Left ventricle myocardium inferior (tissue), 1 donor: ENCODE results near the gene RUFY1. TPM values are rescaled to one million over a fixed set of nuclear protein-coding genes. Genes with fewer than 3 reads are reported as not detected.

Source experiments
- DNase-seq: peaks from one replicate; pipeline ENCODE4 v3.0.0-alpha.2; 2020
- H3K27ac ChIP-seq: fragments of 200-600 bp; replicated peaks from 2 replicates; pipeline ENCODE4 v1.8.0; 2021
- H3K27me3 ChIP-seq: fragments of 200-600 bp; 2 replicates; pipeline ENCODE4 v1.8.0; 2021; ENCODE audit warnings: low read depth
- H3K36me3 ChIP-seq: fragments of 200-600 bp; 2 replicates; pipeline ENCODE4 v1.8.0; 2021
- H3K4me1 ChIP-seq: fragments of 200-600 bp; 2 replicates; pipeline ENCODE4 v1.8.0; 2021
- H3K4me3 ChIP-seq: fragments of 200-600 bp; 2 replicates; pipeline ENCODE4 v1.8.0; 2021; ENCODE audit warnings: mild to moderate bottlenecking, moderate library complexity
- H3K9me3 ChIP-seq: fragments of 200-600 bp; replicated peaks from 2 replicates; pipeline ENCODE4 v1.8.0; 2021
- intact Hi-C: fragments of 100-400 bp; cut with micrococcal nuclease; formaldehyde crosslinking; loops from one replicate; pipeline ENCODE4 v1.11.0; 2022
- total RNA-seq: library from RNA; stranded (reverse); fragmentation: NEBNext Ultra II Directional; extraction: Animal tissue kit (Norgen Biotek cat#: 25700); gene quantifications from one replicate; pipeline ENCODE4 v1.2.1, GENCODE V29; 2021
- TF ChIP-seq, protein P1 (sequence below): fragments of 200-600 bp; IDR thresholded peaks from 2 replicates; pipeline ENCODE4 v1.8.0; 2021; ENCODE audit warnings: antibody characterized with exemption, mild to moderate bottlenecking, borderline replicate concordance
- donor health status: DM: no; HTN: yes; CAD: no; lungs with severe emphysema.

Gene RUFY1
- total RNA-seq, 1 donor from 2014 or later, result 21.5 TPM

- TF ChIP-seq, protein P1, sequence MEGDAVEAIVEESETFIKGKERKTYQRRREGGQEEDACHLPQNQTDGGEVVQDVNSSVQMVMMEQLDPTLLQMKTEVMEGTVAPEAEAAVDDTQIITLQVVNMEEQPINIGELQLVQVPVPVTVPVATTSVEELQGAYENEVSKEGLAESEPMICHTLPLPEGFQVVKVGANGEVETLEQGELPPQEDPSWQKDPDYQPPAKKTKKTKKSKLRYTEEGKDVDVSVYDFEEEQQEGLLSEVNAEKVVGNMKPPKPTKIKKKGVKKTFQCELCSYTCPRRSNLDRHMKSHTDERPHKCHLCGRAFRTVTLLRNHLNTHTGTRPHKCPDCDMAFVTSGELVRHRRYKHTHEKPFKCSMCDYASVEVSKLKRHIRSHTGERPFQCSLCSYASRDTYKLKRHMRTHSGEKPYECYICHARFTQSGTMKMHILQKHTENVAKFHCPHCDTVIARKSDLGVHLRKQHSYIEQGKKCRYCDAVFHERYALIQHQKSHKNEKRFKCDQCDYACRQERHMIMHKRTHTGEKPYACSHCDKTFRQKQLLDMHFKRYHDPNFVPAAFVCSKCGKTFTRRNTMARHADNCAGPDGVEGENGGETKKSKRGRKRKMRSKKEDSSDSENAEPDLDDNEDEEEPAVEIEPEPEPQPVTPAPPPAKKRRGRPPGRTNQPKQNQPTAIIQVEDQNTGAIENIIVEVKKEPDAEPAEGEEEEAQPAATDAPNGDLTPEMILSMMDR, result no peak
Measured at GRCh38 chr5:179572386-179572785, 22.0 kb downstream of the RUFY1 start.

DNA sequence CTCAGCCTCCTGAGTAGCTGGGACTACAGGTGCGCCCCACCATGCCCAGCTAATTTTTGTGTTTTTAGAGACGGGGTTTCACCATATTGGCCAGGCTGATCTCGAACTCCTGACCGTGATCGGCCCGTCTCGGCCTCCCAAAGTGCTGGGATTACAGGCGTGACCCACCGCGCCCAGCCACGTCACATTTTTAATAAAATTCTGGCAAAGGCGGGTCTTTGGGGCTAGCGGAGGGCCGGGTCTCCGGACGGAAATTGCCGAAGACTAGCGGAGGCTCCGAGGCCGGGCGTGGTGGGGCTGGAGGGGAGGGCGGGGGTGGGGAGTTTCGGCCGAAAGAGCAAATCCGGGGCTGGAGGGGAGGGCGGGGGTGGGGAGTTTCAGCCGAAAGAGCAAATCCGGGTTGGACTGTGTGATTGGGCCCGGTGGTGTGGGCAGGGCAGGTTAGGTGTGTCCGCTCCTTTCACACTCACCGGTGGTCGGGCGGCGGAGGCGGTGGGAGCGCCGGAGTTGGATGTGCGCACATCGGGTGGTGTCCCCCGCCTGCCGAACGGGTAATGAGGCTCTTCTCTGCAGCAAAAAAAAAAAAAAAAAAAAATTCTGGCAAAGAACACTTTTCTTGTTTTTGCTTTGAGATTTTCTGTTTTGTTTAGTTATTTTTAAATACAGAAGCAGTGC is 27.1 kb downstream of the RUFY1 start:
- Histone ChIP-seq H3K27ac (no peak overlapping the region), H3K36me3 (peaks cover 76% of the 10 kb centered on the region), H3K4me3 (no peak overlapping the region), H3K27me3 (no peaks in the 10 kb centered on the region), H3K9me3 (no peaks in the 10 kb centered on the region), H3K4me1 (no peaks in the 10 kb centered on the region)
- intact Hi-C loops, result no loop called here
- TF ChIP-seq, protein P1, result no peak
- DNase-seq, result no peak

More at GRCh38 chr5:179572386-179572785, 22.0 kb downstream of the RUFY1 start:
- Histone ChIP-seq H3K4me3 (no peak overlapping the region), H3K27ac (no peak overlapping the region), H3K36me3 (peaks cover 89% of the 10 kb centered on the region), H3K9me3 (no peaks in the 10 kb centered on the region), H3K4me1 (peaks cover 10% of the 10 kb centered on the region), H3K27me3 (no peaks in the 10 kb centered on the region)
- no peak for DNase-seq
- intact Hi-C loops, result no loop called here

DNA sequence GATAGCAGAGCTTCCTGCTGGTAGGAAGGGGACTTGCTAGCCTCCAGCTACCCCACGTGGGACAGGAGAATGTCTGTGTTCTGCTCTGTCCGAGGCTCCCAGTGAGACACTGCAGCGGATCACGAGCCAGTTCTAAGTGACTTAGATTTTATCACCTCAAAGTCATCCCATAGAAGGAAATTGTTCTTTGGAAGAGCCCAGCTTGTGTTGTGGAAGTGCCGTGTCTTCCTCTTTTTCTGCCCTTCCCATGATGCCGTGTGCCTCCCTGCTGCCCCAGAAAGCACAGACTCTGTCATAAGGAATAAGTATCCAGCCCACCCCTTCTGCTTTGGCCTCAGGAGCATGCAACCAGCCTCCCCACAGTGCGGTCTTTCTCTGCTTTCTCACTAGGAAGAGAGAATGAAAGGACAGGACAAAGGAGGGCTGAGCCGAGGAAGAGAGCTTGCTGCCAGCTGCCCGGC is 35.6 kb downstream of the RUFY1 start:
- Histone ChIP-seq H3K36me3 (peaks cover 96% of the 10 kb centered on the region), H3K27ac (no peak overlapping the region), H3K4me3 (no peak overlapping the region), H3K4me1 (no peaks in the 10 kb centered on the region), H3K9me3 (no peaks in the 10 kb centered on the region), H3K27me3 (no peaks in the 10 kb centered on the region)
- intact Hi-C loops, result no loop called here
- TF ChIP-seq, protein P1, result no peak
- DNase-seq, result no peak

- Histone ChIP-seq H3K27me3 (no peaks in the 10 kb centered on the region), H3K27ac (no peak overlapping the region), H3K36me3 (peaks cover 96% of the 10 kb centered on the region), H3K9me3 (no peaks in the 10 kb centered on the region), H3K4me3 (no peak overlapping the region), H3K4me1 (no peaks in the 10 kb centered on the region)
- TF ChIP-seq, protein P1, result no peak
- intact Hi-C loops, result no loop called here
- no peak for DNase-seq
Measured at GRCh38 chr5:179588166-179588565, 37.8 kb downstream of the RUFY1 start.

DNA sequence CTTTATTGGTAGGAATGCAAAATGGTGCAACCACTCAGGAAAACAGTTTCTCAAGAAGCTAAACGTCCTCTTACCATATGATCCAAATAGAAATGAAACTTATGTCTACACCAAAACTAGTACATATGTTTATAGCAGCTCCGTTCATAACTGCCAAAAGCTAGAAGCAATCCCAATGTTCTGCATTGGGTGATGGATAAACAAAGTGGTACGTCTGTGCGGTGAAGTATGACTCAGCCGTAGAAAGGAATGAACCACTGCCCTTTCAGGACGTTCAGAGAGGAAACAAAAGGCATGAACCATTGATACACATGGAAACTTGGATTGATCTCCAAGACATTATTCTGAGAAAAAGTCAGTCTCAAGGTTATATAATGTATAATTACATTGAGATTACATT is 45.6 kb downstream of the RUFY1 start:
- H3K36me3 ChIP-seq, result peaks cover 96% of the 10 kb centered on the region
- DNase-seq, result no peak
- no peak overlapping the region for H3K27ac ChIP-seq
- H3K4me3 ChIP-seq, result no peak overlapping the region
- H3K4me1 ChIP-seq, result no peaks in the 10 kb centered on the region
- TF ChIP-seq, protein P1, result no peak
- H3K9me3 ChIP-seq, result no peaks in the 10 kb centered on the region
- intact Hi-C loops, result no loop called here
- H3K27me3 ChIP-seq, result no peaks in the 10 kb centered on the region
